Astrocyte (in vitro differentiated cells and primary cell): Measurements from ENCODE around the gene NCOA1.

Experiments used
- CTCF ChIP-seq: IDR thresholded peaks from 2 replicates; pipeline ENCODE4 v1.5.1; 2011; ENCODE audit warnings: low read depth, mild to moderate bottlenecking, inconsistent platforms, low read length, moderate library complexity; ENCODE audit not compliant: insufficient read depth
- EZH2 ChIP-seq: IDR thresholded peaks from 2 replicates; pipeline ENCODE4 v1.6.1; 2012; ENCODE audit warnings: mild to moderate bottlenecking, low read length, inconsistent platforms; ENCODE audit not compliant: insufficient read depth

DNA sequence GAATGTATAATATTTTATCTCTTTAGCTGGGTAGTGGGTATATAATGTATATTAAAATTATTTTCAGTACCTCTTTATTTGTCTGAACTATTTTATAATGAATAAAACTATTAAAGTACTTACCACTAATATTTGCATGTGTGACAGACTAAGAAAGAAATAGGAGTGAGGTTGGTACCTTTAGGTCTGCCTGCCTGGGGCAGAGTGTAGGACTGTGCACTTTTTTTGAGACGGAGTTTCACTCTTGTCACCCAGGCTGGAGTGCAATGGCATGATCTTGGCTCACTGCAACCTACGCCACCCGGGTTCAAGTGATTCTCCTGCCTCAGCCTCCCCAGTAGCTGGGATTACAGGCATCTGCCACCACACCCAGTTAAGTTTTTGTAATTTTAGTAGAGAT is 18.8 kb downstream of the NCOA1 start:
- TF ChIP-seq CTCF (no peak), EZH2 (no peak)
